ENCODE measurements around the gene DOCK9.

DNA sequence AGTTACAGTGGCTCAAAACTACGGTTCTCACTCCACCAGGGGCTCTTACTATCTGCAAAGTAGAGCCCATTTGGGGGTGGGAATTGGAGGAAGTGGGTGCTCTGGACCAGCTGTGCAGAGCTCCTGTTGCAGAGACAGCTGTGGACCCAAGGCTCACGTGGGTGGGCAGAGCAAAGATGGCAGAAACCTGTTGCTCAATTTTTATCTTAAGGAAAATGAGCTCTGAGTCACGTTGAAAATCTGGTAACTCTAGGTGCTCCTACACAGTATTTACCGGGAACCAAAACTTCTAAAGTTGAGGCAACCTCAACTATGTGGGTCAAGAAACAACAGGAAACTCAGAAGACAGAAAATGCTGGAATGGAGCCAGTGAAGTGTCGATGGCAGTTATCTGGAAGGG lies 195.2 kb downstream of the DOCK9 start:
- TF ChIP-seq POLR2A (IDR thresholded peaks at IDR 0.05) = no peak
- TF ChIP-seq, protein P1, sequence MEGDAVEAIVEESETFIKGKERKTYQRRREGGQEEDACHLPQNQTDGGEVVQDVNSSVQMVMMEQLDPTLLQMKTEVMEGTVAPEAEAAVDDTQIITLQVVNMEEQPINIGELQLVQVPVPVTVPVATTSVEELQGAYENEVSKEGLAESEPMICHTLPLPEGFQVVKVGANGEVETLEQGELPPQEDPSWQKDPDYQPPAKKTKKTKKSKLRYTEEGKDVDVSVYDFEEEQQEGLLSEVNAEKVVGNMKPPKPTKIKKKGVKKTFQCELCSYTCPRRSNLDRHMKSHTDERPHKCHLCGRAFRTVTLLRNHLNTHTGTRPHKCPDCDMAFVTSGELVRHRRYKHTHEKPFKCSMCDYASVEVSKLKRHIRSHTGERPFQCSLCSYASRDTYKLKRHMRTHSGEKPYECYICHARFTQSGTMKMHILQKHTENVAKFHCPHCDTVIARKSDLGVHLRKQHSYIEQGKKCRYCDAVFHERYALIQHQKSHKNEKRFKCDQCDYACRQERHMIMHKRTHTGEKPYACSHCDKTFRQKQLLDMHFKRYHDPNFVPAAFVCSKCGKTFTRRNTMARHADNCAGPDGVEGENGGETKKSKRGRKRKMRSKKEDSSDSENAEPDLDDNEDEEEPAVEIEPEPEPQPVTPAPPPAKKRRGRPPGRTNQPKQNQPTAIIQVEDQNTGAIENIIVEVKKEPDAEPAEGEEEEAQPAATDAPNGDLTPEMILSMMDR (IDR thresholded peaks at IDR 0.05 in 4 of 5, conservative IDR thresholded peaks at IDR 0.05 in 1 of 5) = no peak

Data from gastrocnemius medialis (tissue), 4 donors.